ENCODE results near the gene IFITM1.
"Not testable (repeated sequence)": the region's sequence is repeated elsewhere in the genome, so short reads cannot be mapped to it uniquely, and the experiment has no call there.

- TF ChIP-seq CTCF (conservative IDR thresholded peaks at IDR 0.05; ENCODE audit: low read depth, low read length); EZH2 (IDR thresholded peaks at IDR 0.05; ENCODE audit: low read length, unreplicated experiment): not testable (repeated sequence)
Measured at GRCh38 chr11:350033-350722, 36.3 kb downstream of the IFITM1 start.
